GM12872 (cell line): Measurements from ENCODE around the gene RCC1.

ENCODE experiments used
- CTCF ChIP-seq: IDR thresholded peaks from 3 replicates; pipeline ENCODE4 v1.5.1; 2011; ENCODE audit warnings: low read depth, mild to moderate bottlenecking, low read length, moderate library complexity; ENCODE audit not compliant: insufficient read depth

RCC1 gene

GRCh38 chr1:28480308-28480707, 25.5 kb upstream of the RCC1 start:
- no peak for TF ChIP-seq CTCF

GRCh38 chr1:28482138-28482537, 23.7 kb upstream of the RCC1 start:
- TF ChIP-seq CTCF = no peak

- TF ChIP-seq CTCF = no peak
Observed at GRCh38 chr1:28482702-28483101, 23.1 kb upstream of the RCC1 start.

- TF ChIP-seq CTCF = no peak
Observed at GRCh38 chr1:28494737-28495136, 11.1 kb upstream of the RCC1 start.

GRCh38 chr1:28499553-28499952, 6.3 kb upstream of the RCC1 start:
- TF ChIP-seq CTCF = no peak

- TF ChIP-seq CTCF = no peak
Observed at GRCh38 chr1:28501925-28502324, 3.9 kb upstream of the RCC1 start.

GRCh38 chr1:28503117-28503516, 2.7 kb upstream of the RCC1 start:
- no peak for TF ChIP-seq CTCF

- no peak for TF ChIP-seq CTCF
Observed at GRCh38 chr1:28506907-28507246, 1.0 kb downstream of the RCC1 start.
